Ovary (tissue), 9 donors: Measurements from ENCODE around the gene BAG5. TPM values are rescaled to one million over a fixed set of nuclear protein-coding genes. Genes with fewer than 3 reads are reported as not detected.
"Not testable (repeated sequence)": the region's sequence is repeated elsewhere in the genome, so short reads cannot be mapped to it uniquely, and the experiment has no call there.

Experiments
- DNase-seq, 5 donors: peaks; one replicate each; pipeline ENCODE4 v3.0.0-alpha.2; 2019 to 2020
- H3K27ac ChIP-seq, 2 donors: fragments of 200-600 bp; one replicate each; pipeline versions ENCODE4 v1.5.1 to v1.8.0; 2019 to 2022
- H3K27me3 ChIP-seq: fragments of 200-600 bp; one replicate; pipeline ENCODE4 v1.8.0; 2022
- H3K36me3 ChIP-seq: fragments of 200-600 bp; sonication (generic); one replicate; pipeline ENCODE4 v1.5.1; 2019
- H3K4me1 ChIP-seq: one replicate; pipeline ENCODE4 v1.8.1; 2013; ENCODE audit warnings: mild to moderate bottlenecking, moderate library complexity; ENCODE audit not compliant: insufficient read depth
- H3K4me3 ChIP-seq: fragments of 200-600 bp; sonication (generic); one replicate; pipeline ENCODE4 v1.5.1; 2017
- H3K9me3 ChIP-seq, 2 donors: fragments of 200-600 bp in 1 of 2; sonication (generic) in 1 of 2; one replicate each; pipeline versions ENCODE4 v1.5.1 to v1.8.1; 2013 to 2019; ENCODE audit warnings: mild to moderate bottlenecking in 1 of 2, moderate library complexity in 1 of 2
- CTCF ChIP-seq, 3 donors: fragments of 450-650 bp in 2 of 3; fragments of 200-600 bp in 1 of 3; IDR thresholded peaks; one replicate each; pipeline versions ENCODE4 v1.5.1 to v1.8.0; 2016 to 2022; ENCODE audit warnings: antibody characterized with exemption in 3 of 3, mild to moderate bottlenecking in 1 of 3
- EP300 ChIP-seq: sonication (generic); formaldehyde crosslinking; IDR thresholded peaks from one replicate; pipeline ENCODE4 v1.6.1; 2017; ENCODE audit warnings: antibody characterized with exemption
- POLR2A ChIP-seq: fragments of 450-650 bp; IDR thresholded peaks from one replicate; pipeline ENCODE4 v1.6.1; 2017; ENCODE audit warnings: antibody characterized with exemption, mild to moderate bottlenecking, moderate library complexity
- WGBS, 3 donors: extraction: QIAGEN DNeasy Blood & Tissue Kit in 1 of 3; methylation state at CpG; one replicate each; pipeline versions ENCODE4 v1.1.5 to v1.1.7; 2013 to 2017; 5-methylcytosine and 5-hydroxymethylcytosine counted together
- intact Hi-C, 4 donors: fragments of 100-400 bp; cut with DNase I; formaldehyde crosslinking; loops; one replicate each; pipeline versions ENCODE4 v1.11.0 to v1.15.1; 2022 to 2023
- polyA plus RNA-seq, 2 donors: library from polyadenylated mRNA; stranded (reverse); fragments of 200-250 nt in 1 of 2; fragments of 350-450 nt in 1 of 2; fragmentation: Illumina TruSeq in 1 of 2; extraction: RNeasy Lipid Tissue Mini Kit (QIAGEN cat#74804) in 1 of 2; gene quantifications; one replicate each; pipeline ENCODE4 v1.2.3, GENCODE V29; 2013 to 2014
- total RNA-seq, 7 donors: library from RNA; depleted of rRNA in 2 of 7; stranded (reverse); fragments of >200 nt in 2 of 7; fragmentation: NEBNext Ultra II Directional in 3 of 7; extraction: Animal tissue kit (Norgen Biotek cat#: 25700) in 3 of 7; gene quantifications; one replicate each; pipeline versions ENCODE4 v1.1.0 to v1.2.4, GENCODE V29; 2016 to 2023
- donor health status: DM: no; HTN: no; CAD: no; lungs with moderate emphysema.
- donor health status: DM: no; HTN: no; CAD: no.
- donor health status: Bipolar disorder and iron deficiency.
- donor health status: DM: yes; HTN: yes; CAD: no.
- donor health status: DM: no; HTN: no; CAD: no.
- donor health status: DM: yes; HTN: yes; CAD: no.

The BAG5 gene
- total and polyA plus RNA-seq, 9 donors, result 9.8 to 29.1 (median 24.4) TPM

DNA sequence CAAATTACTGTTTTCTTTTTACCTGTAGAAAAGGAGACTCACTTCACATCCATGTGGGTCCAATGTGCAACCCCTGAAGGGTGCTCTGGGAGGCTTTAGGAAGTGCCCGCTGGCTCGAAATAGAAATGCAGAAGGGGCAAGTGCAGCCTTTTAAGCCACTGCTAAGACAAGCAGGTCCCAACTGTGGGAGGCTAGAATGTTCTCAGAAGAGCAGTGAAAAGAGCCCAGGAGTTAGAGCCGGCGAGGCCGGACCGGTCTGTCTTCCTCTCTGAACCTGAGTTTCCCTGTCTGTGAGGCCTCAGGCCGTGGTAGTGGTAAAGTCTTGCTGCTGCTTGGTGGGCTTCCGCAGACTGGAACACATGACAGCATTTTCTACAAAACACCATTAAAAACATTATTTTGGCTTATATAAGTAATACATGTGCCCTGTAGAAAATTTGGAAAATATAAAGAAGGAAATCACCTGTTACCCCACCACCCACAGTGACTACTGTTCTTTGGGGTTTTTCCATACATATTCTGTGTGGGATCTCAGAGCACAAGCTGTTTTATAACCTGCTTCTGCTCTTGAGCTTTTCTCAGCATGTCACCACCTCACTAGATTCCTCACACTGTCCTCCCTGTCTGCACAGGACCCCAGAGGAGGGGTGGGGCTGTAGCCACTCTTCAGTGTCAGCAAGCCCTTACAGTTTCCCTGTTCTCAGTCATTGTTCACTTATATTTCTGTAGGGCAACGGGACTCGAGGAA lies 45.9 kb downstream of the BAG5 start:
- intact Hi-C loops, result loop anchor here in 1 of 4 donors (5.0 kb wide), 1 partner anchor 36 kb away; no protein-coding TSS in a partner anchor

GRCh38 chr14:103514596-103515421 lies 47.6 kb downstream of the BAG5 start:
- H3K27me3 ChIP-seq, result no peaks in the 10 kb centered on the region
- H3K36me3 ChIP-seq, result no peaks in the 10 kb centered on the region
- intact Hi-C loops, result loop anchor here in 1 of 4 donors (5.0 kb wide), 1 partner anchor 37 kb away; no protein-coding TSS in a partner anchor
- no peaks in the 10 kb centered on the region for H3K9me3 ChIP-seq
- peak in 3 of 5 donors; percentile 22 to 36 (median 24) for DNase-seq
- H3K4me1 ChIP-seq, result peaks cover 9% of the 10 kb centered on the region
- no peak overlapping the region for H3K4me3 ChIP-seq
- WGBS, 3 donors, result 85 to 88% (median 87%) methylated on average over 18 of the region's 18 CpGs
- H3K27ac ChIP-seq, result no peak overlapping the region
- TF ChIP-seq CTCF (IDR thresholded peaks at IDR 0.05) (no peak), EP300 (no peak), POLR2A (no peak)

More for the DNA sequence above, 45.9 kb downstream of the BAG5 start:
- Histone ChIP-seq H3K36me3 (no peaks in the 10 kb centered on the region), H3K27ac (no peak overlapping the region), H3K27me3 (no peaks in the 10 kb centered on the region), H3K4me1 (peaks cover 11% of the 10 kb centered on the region), H3K4me3 (no peak overlapping the region), H3K9me3 (no peaks in the 10 kb centered on the region)
- 69 to 79% (median 74%) methylated on average over 10 of the region's 10 CpGs for WGBS, 3 donors
- DNase-seq, result peak in 2 of 5 donors; percentile 10 to 29
- TF ChIP-seq EP300 (no peak), CTCF (IDR thresholded peaks at IDR 0.05) (no peak), POLR2A (no peak)

DNA sequence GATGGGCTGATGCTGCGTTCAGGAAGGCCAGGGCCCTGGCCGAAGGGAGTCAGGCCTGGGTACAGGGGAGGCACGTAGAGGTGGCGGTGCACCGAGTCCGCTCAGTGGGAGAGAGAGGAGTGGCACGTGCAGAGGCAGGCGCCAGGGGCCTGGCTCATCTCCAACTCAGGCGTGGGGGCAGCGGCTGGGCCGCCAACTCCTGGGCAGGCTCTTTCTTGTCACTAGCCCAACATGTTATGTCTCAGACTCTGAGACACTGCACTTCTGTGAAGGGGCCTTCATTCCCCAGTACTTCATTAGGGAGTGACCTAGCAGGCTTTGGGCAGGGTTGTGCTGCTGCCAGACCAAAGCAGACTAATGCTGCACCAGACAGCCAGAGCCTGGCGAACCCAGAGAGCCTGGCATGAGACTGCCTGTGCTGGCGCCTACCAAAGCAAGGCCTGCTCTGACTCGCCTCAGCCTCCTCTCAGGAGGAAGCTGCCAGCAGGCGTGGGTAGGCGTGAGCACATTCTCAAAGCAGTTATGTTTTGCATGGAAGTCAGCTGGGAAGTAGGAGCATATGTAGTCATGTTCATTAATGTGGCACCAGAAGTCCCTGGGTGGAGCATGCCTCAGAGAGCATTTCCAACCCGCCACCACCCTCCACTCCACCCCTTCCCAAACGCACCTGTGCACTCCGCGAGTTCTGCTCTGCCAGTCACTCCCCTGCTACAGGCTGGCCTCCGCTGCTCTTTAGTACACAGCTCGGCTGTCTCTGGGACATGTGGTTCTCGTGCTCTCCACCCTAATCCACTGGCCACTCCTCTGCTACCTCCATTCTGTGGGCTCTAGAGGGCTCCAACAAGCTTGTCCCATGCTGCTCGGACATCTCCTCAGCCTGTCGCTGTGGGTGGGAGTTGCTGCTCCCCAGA lies 49.5 kb downstream of the BAG5 start:
- no peak for TF ChIP-seq POLR2A
- TF ChIP-seq EP300, result no peak
- Histone ChIP-seq H3K9me3 (no peaks in the 10 kb centered on the region), H3K36me3 (no peaks in the 10 kb centered on the region), H3K4me3 (no peak overlapping the region), H3K4me1 (peaks cover 12% of the 10 kb centered on the region), H3K27me3 (no peaks in the 10 kb centered on the region), H3K27ac (peak overlapping the region in 1 of 2 donors; percentile 43)
- 19 to 33% (median 22%) methylated on average over 25 of the region's 25 CpGs for WGBS, 3 donors
- DNase-seq, result peak in 4 of 5 donors; percentile 51 to 71 (median 66)
- intact Hi-C loops, result no loop called here

DNA sequence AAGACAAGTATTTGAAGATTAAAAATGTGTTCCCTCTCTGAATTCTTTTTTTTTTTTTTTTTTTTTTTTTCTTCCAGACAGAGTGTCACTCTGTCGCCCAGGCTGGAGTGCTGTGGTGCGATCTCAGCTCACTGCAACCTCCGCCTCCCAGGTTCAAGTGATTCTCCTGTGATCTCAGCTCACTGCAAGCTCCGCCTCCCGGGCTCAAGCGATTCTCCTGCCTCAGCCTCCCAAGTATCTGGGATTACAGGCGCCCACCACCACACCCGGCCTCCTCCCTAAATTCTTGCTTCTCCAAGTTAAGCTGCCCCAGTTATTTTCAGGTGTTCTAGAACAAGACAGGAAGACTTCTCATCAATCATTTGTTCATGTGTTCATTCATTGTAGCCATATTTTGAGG lies 50.3 kb downstream of the BAG5 start:
- H3K36me3 ChIP-seq, intact Hi-C loops, H3K4me3 ChIP-seq, H3K27me3 ChIP-seq, H3K9me3 ChIP-seq: not testable (repeated sequence)
- DNase-seq, result peak in 2 of 5 donors; percentile 9 to 20
- WGBS, 3 donors, result 94 to 97% (median 96%) methylated on average over 8 of the region's 8 CpGs
- Histone ChIP-seq H3K27ac (peak overlapping the region in 1 of 2 donors; percentile 43), H3K4me1 (peaks cover 15% of the 10 kb centered on the region)
